SK-N-SH treated with all-trans-retinoic acid at 6 μM for 48 hours (cell line): Measurements from ENCODE around the gene POU2AF3.

Experiments
- BACH2 ChIP-seq: fragments of 250-450 bp; sonication (Bioruptor Pico); IDR thresholded peaks from 2 replicates; pipeline ENCODE4 v1.9.0; 2021; ENCODE audit warnings: mild to moderate bottlenecking, borderline replicate concordance
- CSRNP3 ChIP-seq: fragments of 250-450 bp; sonication (Bioruptor Pico); IDR thresholded peaks from 2 replicates; pipeline ENCODE4 v1.5.1; 2021; ENCODE audit warnings: mild to moderate bottlenecking, moderate library complexity
- GLIS3 ChIP-seq: fragments of 250-450 bp; sonication (Bioruptor Pico); IDR thresholded peaks from 2 replicates; pipeline ENCODE4 v1.5.0; 2020; ENCODE audit warnings: mild to moderate bottlenecking, moderate library complexity
- OSR1 ChIP-seq: fragments of 250-450 bp; sonication (Bioruptor Pico); IDR thresholded peaks from 2 replicates; pipeline ENCODE4 v1.8.0; 2022; ENCODE audit warnings: moderate library complexity, mild to moderate bottlenecking, inconsistent platforms
- PATZ1 ChIP-seq: fragments of 250-450 bp; sonication (Bioruptor Pico); IDR thresholded peaks from 2 replicates; pipeline ENCODE4 v1.8.0; 2020; ENCODE audit warnings: mild to moderate bottlenecking, moderate library complexity, borderline replicate concordance
- RARB ChIP-seq: fragments of 250-450 bp; sonication (Bioruptor Pico); IDR thresholded peaks from 2 replicates; pipeline ENCODE4 v1.8.0; 2021; ENCODE audit warnings: mild to moderate bottlenecking, moderate library complexity
- SNAI2 ChIP-seq: fragments of 250-450 bp; sonication (Bioruptor Pico); IDR thresholded peaks from 2 replicates; pipeline ENCODE4 v1.5.0; 2020; ENCODE audit warnings: mild to moderate bottlenecking, moderate library complexity
- TCF4 ChIP-seq: fragments of 250-450 bp; sonication (Bioruptor Pico); IDR thresholded peaks from 2 replicates; pipeline ENCODE4 v1.8.0; 2021; ENCODE audit warnings: mild to moderate bottlenecking, moderate library complexity, borderline replicate concordance
- TOX ChIP-seq: fragments of 250-450 bp; sonication (Bioruptor Pico); IDR thresholded peaks from 2 replicates; pipeline ENCODE4 v1.8.0; 2021; ENCODE audit warnings: mild to moderate bottlenecking, moderate library complexity, borderline replicate concordance
- ZC3H10 ChIP-seq: fragments of 250-450 bp; sonication (Bioruptor Pico); IDR thresholded peaks from 2 replicates; pipeline ENCODE4 v1.5.1; 2021; ENCODE audit warnings: mild to moderate bottlenecking, moderate library complexity
- ZFP3 ChIP-seq: fragments of 250-450 bp; sonication (Bioruptor Pico); IDR thresholded peaks from 2 replicates; pipeline ENCODE4 v1.5.0; 2020; ENCODE audit warnings: mild to moderate bottlenecking, moderate library complexity
- ZNF70 ChIP-seq: fragments of 450-650 bp; formaldehyde crosslinking; IDR thresholded peaks from 2 replicates; pipeline ENCODE4 v1.5.0; 2020; ENCODE audit warnings: mild to moderate bottlenecking, moderate library complexity
- TF ChIP-seq, protein P1 (sequence below): fragments of 250-450 bp; sonication (Bioruptor Pico); IDR thresholded peaks from 2 replicates; pipeline ENCODE4 v1.5.1; 2020; ENCODE audit warnings: low read depth, mild to moderate bottlenecking, moderate library complexity

DNA sequence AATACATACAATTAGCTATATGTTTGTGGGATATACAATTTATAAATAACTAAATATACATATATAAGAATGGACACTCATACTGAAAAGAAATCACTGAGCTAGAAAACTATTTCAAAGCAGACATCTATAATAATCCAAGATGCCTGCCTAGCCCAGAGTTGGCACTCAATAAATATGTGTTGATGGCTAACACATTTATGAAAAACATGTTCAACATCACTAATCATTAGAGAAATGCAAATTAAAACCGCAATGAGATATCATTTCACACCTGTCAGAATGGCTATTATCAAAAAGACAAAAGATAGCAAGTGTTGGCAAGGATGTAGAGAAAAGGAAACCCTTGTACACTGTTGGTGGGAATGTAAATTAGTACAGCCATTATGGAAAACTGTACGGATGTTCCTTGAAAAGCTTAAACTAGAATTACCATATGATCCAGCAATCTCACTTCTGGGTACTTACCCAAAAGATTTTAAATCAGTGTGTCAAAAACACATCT lies 50.9 kb downstream of the POU2AF3 start:
- TF ChIP-seq PATZ1 (CRISPR knock-in tag) = no peak
- no peak for TF ChIP-seq BACH2 (CRISPR knock-in tag)
- no peak for TF ChIP-seq SNAI2
- TF ChIP-seq ZC3H10 (CRISPR knock-in tag) = no peak
- TF ChIP-seq RARB (CRISPR knock-in tag) = no peak
- TF ChIP-seq GLIS3 (CRISPR knock-in tag) = no peak
- no peak for TF ChIP-seq ZFP3 (CRISPR knock-in tag)
- TF ChIP-seq, protein P1, sequence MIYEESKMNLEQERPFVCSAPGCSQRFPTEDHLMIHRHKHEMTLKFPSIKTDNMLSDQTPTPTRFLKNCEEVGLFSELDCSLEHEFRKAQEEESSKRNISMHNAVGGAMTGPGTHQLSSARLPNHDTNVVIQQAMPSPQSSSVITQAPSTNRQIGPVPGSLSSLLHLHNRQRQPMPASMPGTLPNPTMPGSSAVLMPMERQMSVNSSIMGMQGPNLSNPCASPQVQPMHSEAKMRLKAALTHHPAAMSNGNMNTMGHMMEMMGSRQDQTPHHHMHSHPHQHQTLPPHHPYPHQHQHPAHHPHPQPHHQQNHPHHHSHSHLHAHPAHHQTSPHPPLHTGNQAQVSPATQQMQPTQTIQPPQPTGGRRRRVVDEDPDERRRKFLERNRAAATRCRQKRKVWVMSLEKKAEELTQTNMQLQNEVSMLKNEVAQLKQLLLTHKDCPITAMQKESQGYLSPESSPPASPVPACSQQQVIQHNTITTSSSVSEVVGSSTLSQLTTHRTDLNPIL (CRISPR knock-in tag) = no peak
- TF ChIP-seq CSRNP3 (CRISPR knock-in tag) = no peak
- TF ChIP-seq ZNF70 = no peak
- no peak for TF ChIP-seq TOX
- TF ChIP-seq OSR1 (CRISPR knock-in tag) = no peak
- no peak for TF ChIP-seq TCF4 (CRISPR knock-in tag)
